ENCODE measurements around the gene MAPK11. TPM values are rescaled to one million over a fixed set of nuclear protein-coding genes. Genes with fewer than 3 reads are reported as not detected.

The MAPK11 gene
- total and polyA plus RNA-seq, 2 donors from 2014 or later, result 11.4 to 18.3 TPM

GRCh38 chr22:50294319-50294656 is 24.1 kb upstream of the MAPK11 start:
- peaks cover 0 to 73% (median 36%) of the 10 kb centered on the region in 3 donors for H3K4me1 ChIP-seq (ENCODE audit: control insufficient read depth in 2 of 3, insufficient read depth in 2 of 3, low read depth in 1 of 3, low read length in 3 of 3)
- FAIRE-seq, result no peak
- intact Hi-C loops (cut with DNase I), result no loop called here
- peak overlapping the region in 2 of 3 donors; percentile 3 to 39 for H3K4me3 ChIP-seq (ENCODE audit: low read length in 3 of 3)
- no peak for TF ChIP-seq CTCF (IDR thresholded peaks at IDR 0.05; ENCODE audit: borderline replicate concordance, extremely low read depth, insufficient read depth)
- no peaks in the 10 kb centered on the region for H3K27me3 ChIP-seq (ENCODE audit: control insufficient read depth, insufficient read depth, low read length)
- peak overlapping the region; percentile 92 to 93 for H3K27ac ChIP-seq (ENCODE audit: low read depth in 2 of 2, low read length in 2 of 2)
- DNase-seq, result no peak
- peaks cover 0 to 15% (median 10%) of the 10 kb centered on the region in 3 donors for H3K36me3 ChIP-seq (ENCODE audit: control insufficient read depth in 2 of 3, insufficient read depth in 3 of 3, low read length in 3 of 3)
- H3K9ac ChIP-seq (ENCODE audit: low read length in 3 of 3), result peak overlapping the region in 2 of 3 donors; percentile 54 to 71
- no peaks in the 10 kb centered on the region for H3K9me3 ChIP-seq (ENCODE audit: control insufficient read depth in 2 of 3, insufficient read depth in 1 of 3, low read length in 3 of 3)

GRCh38 chr22:50293441-50294318 is 23.5 kb upstream of the MAPK11 start:
- TF ChIP-seq CTCF (IDR thresholded peaks at IDR 0.05; ENCODE audit: borderline replicate concordance, extremely low read depth, insufficient read depth), result no peak
- no peak for FAIRE-seq
- no peaks in the 10 kb centered on the region for H3K9me3 ChIP-seq (ENCODE audit: control insufficient read depth in 2 of 3, insufficient read depth in 1 of 3, low read length in 3 of 3)
- peak overlapping the region; percentile 92 to 93 for H3K27ac ChIP-seq (ENCODE audit: low read depth in 2 of 2, low read length in 2 of 2)
- intact Hi-C loops (cut with DNase I), result no loop called here
- H3K4me1 ChIP-seq (ENCODE audit: control insufficient read depth in 2 of 3, insufficient read depth in 2 of 3, low read depth in 1 of 3, low read length in 3 of 3), result peaks cover 0 to 69% (median 36%) of the 10 kb centered on the region in 3 donors
- DNase-seq, result peak; percentile 88 to 95 (median 90)
- peaks cover 0 to 21% (median 13%) of the 10 kb centered on the region in 3 donors for H3K36me3 ChIP-seq (ENCODE audit: control insufficient read depth in 2 of 3, insufficient read depth in 3 of 3, low read length in 3 of 3)
- peak overlapping the region in 1 of 3 donors; percentile 39 for H3K4me3 ChIP-seq (ENCODE audit: low read length in 3 of 3)
- peak overlapping the region in 2 of 3 donors; percentile 16 to 71 for H3K9ac ChIP-seq (ENCODE audit: low read length in 3 of 3)
- H3K27me3 ChIP-seq (ENCODE audit: control insufficient read depth, insufficient read depth, low read length), result no peaks in the 10 kb centered on the region

- Histone ChIP-seq H3K4me3 (ENCODE audit: low read length in 3 of 3) (peak overlapping the region in 1 of 3 donors; percentile 43), H3K36me3 (ENCODE audit: control insufficient read depth in 2 of 3, insufficient read depth in 3 of 3, low read length in 3 of 3) (peaks cover 0 to 30% (median 17%) of the 10 kb centered on the region in 3 donors), H3K9ac (ENCODE audit: low read length in 3 of 3) (peak overlapping the region in 2 of 3 donors; percentile 54 to 65), H3K9me3 (ENCODE audit: control insufficient read depth in 2 of 3, insufficient read depth in 1 of 3, low read length in 3 of 3) (no peaks in the 10 kb centered on the region), H3K27me3 (ENCODE audit: control insufficient read depth, insufficient read depth, low read length) (no peaks in the 10 kb centered on the region), H3K27ac (ENCODE audit: low read depth in 2 of 2, low read length in 2 of 2) (peak overlapping the region; percentile 92 to 93), H3K4me1 (ENCODE audit: control insufficient read depth in 2 of 3, insufficient read depth in 2 of 3, low read depth in 1 of 3, low read length in 3 of 3) (peaks cover 0 to 62% (median 32%) of the 10 kb centered on the region in 3 donors)
- intact Hi-C loops (cut with DNase I), result no loop called here
- DNase-seq, result peak in 1 of 5 donors; percentile 54
- no peak for FAIRE-seq
- TF ChIP-seq CTCF (IDR thresholded peaks at IDR 0.05; ENCODE audit: borderline replicate concordance, extremely low read depth, insufficient read depth), result no peak
Measured at GRCh38 chr22:50292643-50293440, 22.7 kb upstream of the MAPK11 start.

Measured in kidney (tissue), 14 donors.